Kidney epithelial cell (primary cell): ENCODE measurements around the gene MC4R. TPM values are rescaled to one million over a fixed set of nuclear protein-coding genes. Genes with fewer than 3 reads are reported as not detected.

ENCODE experiments used
- DNase-seq: peaks from one replicate; pipeline ENCODE4 v3.0.0-alpha.2; 2010; ENCODE audit warnings: low read depth
- H3K27me3 ChIP-seq: 2 replicates; pipeline ENCODE4 v1.6.0; 2011; ENCODE audit warnings: low read length; ENCODE audit not compliant: control insufficient read depth, insufficient read depth
- H3K36me3 ChIP-seq: 2 replicates; pipeline ENCODE4 v1.5.1; 2011; ENCODE audit warnings: low read length; ENCODE audit not compliant: control insufficient read depth, insufficient read depth
- H3K4me3 ChIP-seq: 2 replicates; pipeline ENCODE4 v1.5.1; 2011; ENCODE audit warnings: low read depth, mild to moderate bottlenecking, control low read depth, low read length
- CTCF ChIP-seq: IDR thresholded peaks from 2 replicates; pipeline ENCODE4 v1.5.1; 2011; ENCODE audit warnings: mild to moderate bottlenecking, moderate library complexity, low read length, control low read depth, inconsistent platforms; ENCODE audit not compliant: insufficient read depth, poor library complexity, severe bottlenecking
- total RNA-seq: library from RNA; depleted of rRNA; stranded (reverse); fragments of >200 nt; gene quantifications from 2 replicates; pipeline ENCODE4 v1.2.3, GENCODE V29; 2015

Gene MC4R
- total RNA-seq, 1 donor from 2014 or later: not detected

DNA sequence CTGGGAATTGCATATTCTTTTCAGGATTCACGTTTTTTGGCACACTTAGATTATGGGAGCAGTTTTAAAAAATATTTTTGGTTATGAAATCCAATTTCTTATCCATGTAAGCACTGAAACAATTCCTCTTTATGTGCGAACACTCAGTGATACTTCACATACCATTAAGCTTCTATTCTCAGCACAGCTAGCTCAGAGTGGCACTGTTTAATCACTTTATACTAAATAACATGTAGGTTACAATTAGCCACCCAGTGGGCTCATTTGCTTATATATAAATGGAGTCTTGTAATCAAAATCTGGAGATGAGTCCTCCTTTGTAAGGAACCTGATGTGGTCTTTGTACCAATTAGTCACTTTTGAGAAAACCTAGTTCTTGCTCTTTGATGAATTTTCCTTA lies 11.3 kb upstream of the MC4R start:
- DNase-seq: no peak
- H3K4me3 ChIP-seq: no peak overlapping the region
- no peaks in the 10 kb centered on the region for H3K27me3 ChIP-seq
- TF ChIP-seq CTCF: no peak
- no peaks in the 10 kb centered on the region for H3K36me3 ChIP-seq

DNA sequence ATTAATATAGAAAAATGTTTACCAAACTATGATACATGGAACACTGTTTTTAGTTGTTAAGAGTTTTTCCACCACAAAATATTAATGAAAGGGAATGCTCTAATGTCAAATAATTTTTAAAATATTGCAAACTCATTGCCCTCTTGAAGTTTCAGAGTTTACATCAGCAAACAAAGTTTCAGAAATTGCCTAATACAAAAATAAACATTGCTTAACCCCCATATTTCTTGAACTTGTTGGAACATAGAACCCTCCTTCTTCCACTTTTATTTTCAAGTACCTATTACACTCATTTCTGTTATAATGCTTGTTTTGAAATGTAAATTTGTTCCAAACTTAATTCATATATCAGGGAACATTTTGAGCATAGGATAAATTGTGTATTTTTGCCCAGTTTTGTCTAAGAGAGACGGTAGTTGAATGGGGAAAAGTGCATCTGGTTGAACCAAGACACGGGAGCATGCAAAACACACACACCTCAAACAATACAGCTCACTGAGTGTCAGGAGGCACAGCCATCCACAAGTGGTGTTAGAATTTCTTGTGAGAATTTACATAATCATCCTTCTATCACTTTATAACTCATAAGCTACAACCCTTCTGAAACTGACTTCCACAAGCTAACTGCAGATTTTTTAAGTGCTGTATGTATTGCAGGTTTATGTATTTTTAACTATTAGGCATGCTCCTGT lies 5.3 kb upstream of the MC4R start:
- no peak for TF ChIP-seq CTCF
- H3K4me3 ChIP-seq: no peak overlapping the region
- DNase-seq: no peak
- H3K27me3 ChIP-seq: no peaks in the 10 kb centered on the region
- H3K36me3 ChIP-seq: no peaks in the 10 kb centered on the region

DNA sequence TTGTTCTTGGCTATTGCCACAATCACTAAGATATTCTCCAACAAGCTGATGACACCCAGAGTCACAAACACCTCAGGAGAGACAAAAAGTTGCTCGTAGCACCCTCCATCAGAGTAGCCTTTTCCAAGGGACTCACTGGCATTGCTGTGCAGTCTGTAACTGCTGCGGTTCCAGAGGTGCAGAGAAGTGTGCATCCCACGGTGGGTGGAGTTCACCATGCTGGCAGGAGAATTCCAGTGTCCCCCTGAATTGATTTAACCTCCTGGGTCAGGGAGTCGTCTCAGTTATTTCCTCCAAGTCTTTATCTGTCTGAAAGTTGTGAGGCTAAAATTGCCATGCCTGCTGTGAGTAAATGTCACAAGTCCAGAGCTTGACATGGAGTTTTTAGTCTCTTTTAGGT lies 443 bp downstream of the MC4R start:
- TF ChIP-seq CTCF: no peak

DNA sequence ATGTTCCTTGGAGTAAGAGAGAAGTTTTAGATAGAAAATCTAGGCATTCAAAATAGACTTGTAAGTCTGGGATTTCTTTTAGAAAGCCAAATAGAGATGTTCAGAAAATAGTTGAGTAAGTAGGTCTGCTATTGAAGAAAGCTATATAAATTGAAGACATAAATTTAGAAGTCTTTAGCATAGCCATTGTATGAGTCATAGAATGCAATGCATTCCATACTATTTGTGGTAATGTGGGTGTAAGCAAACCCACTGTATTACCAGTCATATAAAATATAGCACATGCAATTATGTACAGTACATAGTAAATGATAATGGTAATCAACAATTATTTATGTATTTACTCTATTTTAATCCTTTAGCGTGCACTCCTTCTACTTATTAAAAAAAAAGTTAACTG lies 14.1 kb downstream of the MC4R start:
- no peak for DNase-seq
- Histone ChIP-seq H3K27me3 (no peaks in the 10 kb centered on the region), H3K36me3 (no peaks in the 10 kb centered on the region), H3K4me3 (no peak overlapping the region)
- no peak for TF ChIP-seq CTCF

More for the DNA sequence above, 443 bp downstream of the MC4R start:
- no peak overlapping the region for H3K4me3 ChIP-seq
- H3K27me3 ChIP-seq: no peaks in the 10 kb centered on the region
- DNase-seq: no peak
- H3K36me3 ChIP-seq: no peaks in the 10 kb centered on the region

- DNase-seq: no peak
- no peaks in the 10 kb centered on the region for H3K36me3 ChIP-seq
- no peaks in the 10 kb centered on the region for H3K27me3 ChIP-seq
- H3K4me3 ChIP-seq: no peak overlapping the region
- TF ChIP-seq CTCF: no peak
Measured at GRCh38 chr18:60350941-60351340, 21.6 kb downstream of the MC4R start.

- Histone ChIP-seq H3K27me3 (no peaks in the 10 kb centered on the region), H3K36me3 (no peaks in the 10 kb centered on the region), H3K4me3 (no peak overlapping the region)
- DNase-seq: no peak
- TF ChIP-seq CTCF: no peak
Measured at GRCh38 chr18:60350150-60350549, 22.4 kb downstream of the MC4R start.
